Measurements from ENCODE around the gene SLC25A26. TPM values are rescaled to one million over a fixed set of nuclear protein-coding genes. Genes with fewer than 3 reads are reported as not detected.

The SLC25A26 gene
- total RNA-seq, 1 donor from 2014 or later: 19.2 TPM

DNA sequence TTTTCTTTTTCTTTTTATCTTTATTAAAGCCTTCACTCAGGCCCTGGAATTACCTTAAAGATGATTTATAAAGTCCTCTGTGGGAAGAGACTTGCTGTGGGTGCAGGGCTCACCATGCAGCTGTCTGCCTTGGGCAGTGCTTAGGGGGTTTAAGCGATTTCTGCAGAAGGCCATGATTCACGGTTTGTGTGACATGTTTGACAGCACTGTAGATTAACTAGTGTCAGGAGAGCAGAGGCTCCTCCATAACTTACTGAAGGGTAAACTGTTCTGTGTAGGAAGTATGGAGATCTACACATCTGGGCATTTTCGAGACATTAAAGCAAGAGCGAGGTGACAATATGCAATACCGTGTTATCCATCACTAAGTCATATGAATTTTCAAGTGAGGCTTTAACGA lies 142.3 kb downstream of the SLC25A26 start:
- Mint-ChIP-seq H3K9me3 (no peaks in the 10 kb centered on the region), H3K4me3 (no peak overlapping the region), H3K4me1 (peaks cover 14% of the 10 kb centered on the region), H3K27ac (no peak overlapping the region), H3K36me3 (no peaks in the 10 kb centered on the region), H3K27me3 (ENCODE audit: low read depth) (peaks cover 68% of the 10 kb centered on the region)
- TF ChIP-seq, protein P1, sequence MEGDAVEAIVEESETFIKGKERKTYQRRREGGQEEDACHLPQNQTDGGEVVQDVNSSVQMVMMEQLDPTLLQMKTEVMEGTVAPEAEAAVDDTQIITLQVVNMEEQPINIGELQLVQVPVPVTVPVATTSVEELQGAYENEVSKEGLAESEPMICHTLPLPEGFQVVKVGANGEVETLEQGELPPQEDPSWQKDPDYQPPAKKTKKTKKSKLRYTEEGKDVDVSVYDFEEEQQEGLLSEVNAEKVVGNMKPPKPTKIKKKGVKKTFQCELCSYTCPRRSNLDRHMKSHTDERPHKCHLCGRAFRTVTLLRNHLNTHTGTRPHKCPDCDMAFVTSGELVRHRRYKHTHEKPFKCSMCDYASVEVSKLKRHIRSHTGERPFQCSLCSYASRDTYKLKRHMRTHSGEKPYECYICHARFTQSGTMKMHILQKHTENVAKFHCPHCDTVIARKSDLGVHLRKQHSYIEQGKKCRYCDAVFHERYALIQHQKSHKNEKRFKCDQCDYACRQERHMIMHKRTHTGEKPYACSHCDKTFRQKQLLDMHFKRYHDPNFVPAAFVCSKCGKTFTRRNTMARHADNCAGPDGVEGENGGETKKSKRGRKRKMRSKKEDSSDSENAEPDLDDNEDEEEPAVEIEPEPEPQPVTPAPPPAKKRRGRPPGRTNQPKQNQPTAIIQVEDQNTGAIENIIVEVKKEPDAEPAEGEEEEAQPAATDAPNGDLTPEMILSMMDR (IDR thresholded peaks at IDR 0.05; ENCODE audit: unreplicated experiment): no peak
- DNase-seq (ENCODE audit: low spot score in 2 of 2, unreplicated experiment in 2 of 2): no peak

DNA sequence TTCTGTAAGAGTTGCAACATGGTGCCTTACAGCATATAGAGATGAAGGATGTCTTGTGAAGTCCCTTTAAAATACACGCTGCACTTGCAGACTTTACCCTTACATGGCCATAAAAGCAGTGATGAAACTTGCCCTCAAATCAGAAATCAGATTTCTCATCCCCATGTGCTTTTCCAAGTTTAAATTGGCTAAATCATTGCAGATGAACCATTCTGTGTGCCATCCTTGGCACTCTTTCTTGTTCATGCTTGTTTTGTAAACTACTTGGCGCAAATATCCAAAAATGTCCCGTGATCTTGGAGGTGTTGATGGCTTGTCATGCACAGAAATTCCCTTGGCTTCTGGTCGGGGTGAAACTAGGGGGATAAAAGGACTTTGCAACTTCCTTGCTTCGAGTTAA lies 144.3 kb downstream of the SLC25A26 start:
- no peaks in the 10 kb centered on the region for H3K9me3 Mint-ChIP-seq
- H3K4me3 Mint-ChIP-seq: no peak overlapping the region
- no peak for DNase-seq (ENCODE audit: low spot score in 2 of 2, unreplicated experiment in 2 of 2)
- H3K36me3 Mint-ChIP-seq: no peaks in the 10 kb centered on the region
- H3K27ac Mint-ChIP-seq: no peak overlapping the region
- TF ChIP-seq, protein P1 (IDR thresholded peaks at IDR 0.05; ENCODE audit: unreplicated experiment): no peak
- H3K27me3 Mint-ChIP-seq (ENCODE audit: low read depth): peaks cover 53% of the 10 kb centered on the region
- H3K4me1 Mint-ChIP-seq: peaks cover 14% of the 10 kb centered on the region

DNA sequence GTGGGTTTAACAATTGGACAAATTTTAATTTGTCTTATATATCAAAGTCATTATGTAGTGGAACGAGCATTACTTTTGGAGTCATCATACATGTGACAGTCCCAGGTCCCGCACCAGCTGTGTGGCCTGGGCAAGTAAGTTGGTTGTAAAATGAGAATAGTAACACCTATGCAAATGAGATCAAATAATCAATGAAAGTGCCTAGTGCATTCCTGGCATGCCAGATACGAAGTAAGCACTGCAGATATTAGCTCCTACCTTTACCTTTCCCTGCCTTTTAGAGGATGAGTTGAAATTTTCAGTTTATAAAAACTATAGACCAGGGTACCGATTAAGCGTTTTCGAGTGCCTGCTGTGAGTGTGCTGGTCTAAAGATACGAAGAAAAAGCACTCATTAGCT lies 145.9 kb downstream of the SLC25A26 start:
- no peak overlapping the region for H3K4me3 Mint-ChIP-seq
- H3K27me3 Mint-ChIP-seq (ENCODE audit: low read depth): peaks cover 40% of the 10 kb centered on the region
- H3K9me3 Mint-ChIP-seq: no peaks in the 10 kb centered on the region
- DNase-seq (ENCODE audit: low spot score in 2 of 2, unreplicated experiment in 2 of 2): no peak
- H3K4me1 Mint-ChIP-seq: peaks cover 14% of the 10 kb centered on the region
- H3K27ac Mint-ChIP-seq: no peak overlapping the region
- peaks cover 8% of the 10 kb centered on the region for H3K36me3 Mint-ChIP-seq
- TF ChIP-seq, protein P1 (IDR thresholded peaks at IDR 0.05; ENCODE audit: unreplicated experiment): no peak

DNA sequence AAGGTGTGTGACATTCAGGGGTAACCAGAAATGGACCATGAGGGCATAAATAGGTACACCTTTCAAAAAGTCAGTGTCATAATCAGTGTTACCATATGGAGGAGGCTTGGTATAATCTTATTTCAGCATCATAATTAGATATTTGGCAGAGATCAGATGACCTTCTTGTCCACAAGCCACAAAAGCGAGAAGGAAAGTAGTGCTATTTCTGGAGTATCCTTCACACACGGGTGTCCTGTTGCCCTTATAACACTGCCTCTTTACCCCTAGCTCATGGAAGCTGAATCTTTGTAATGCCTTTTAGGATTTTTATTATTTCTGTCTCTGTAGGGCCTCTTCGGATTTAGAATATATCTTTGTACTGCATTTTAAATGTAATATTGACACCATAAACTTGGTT lies 147.2 kb downstream of the SLC25A26 start:
- Mint-ChIP-seq H3K27me3 (ENCODE audit: low read depth) (peaks cover 40% of the 10 kb centered on the region), H3K36me3 (peaks cover 8% of the 10 kb centered on the region), H3K9me3 (no peaks in the 10 kb centered on the region), H3K4me1 (peaks cover 6% of the 10 kb centered on the region), H3K27ac (no peak overlapping the region), H3K4me3 (no peak overlapping the region)
- TF ChIP-seq, protein P1 (IDR thresholded peaks at IDR 0.05; ENCODE audit: unreplicated experiment): no peak
- DNase-seq (ENCODE audit: low spot score in 2 of 2, unreplicated experiment in 2 of 2): no peak

DNA sequence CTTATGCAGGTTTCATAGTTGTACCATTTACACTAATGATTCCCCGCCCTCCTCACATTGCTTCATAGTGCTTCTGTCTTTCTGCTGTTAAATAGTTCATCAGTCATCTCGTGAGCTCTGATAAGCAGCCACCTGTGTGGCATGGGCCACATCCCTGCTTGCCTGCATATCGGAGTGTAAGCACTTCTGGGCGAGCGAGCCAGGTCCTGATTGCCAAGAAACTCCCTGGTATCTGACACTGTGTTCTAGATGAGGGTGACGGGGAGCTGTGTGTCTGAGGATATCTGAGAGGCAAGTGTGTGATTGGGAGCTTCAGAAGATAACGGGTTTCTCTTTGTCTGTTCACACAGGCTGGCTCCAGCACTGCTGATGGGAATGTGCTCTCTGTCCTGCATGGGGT lies 149.4 kb downstream of the SLC25A26 start:
- Mint-ChIP-seq H3K4me3 (no peak overlapping the region), H3K27ac (no peak overlapping the region), H3K4me1 (no peaks in the 10 kb centered on the region), H3K9me3 (no peaks in the 10 kb centered on the region), H3K27me3 (ENCODE audit: low read depth) (peaks cover 23% of the 10 kb centered on the region), H3K36me3 (peaks cover 8% of the 10 kb centered on the region)
- TF ChIP-seq, protein P1 (IDR thresholded peaks at IDR 0.05; ENCODE audit: unreplicated experiment): no peak
- DNase-seq (ENCODE audit: low spot score in 2 of 2, unreplicated experiment in 2 of 2): no peak

DNA sequence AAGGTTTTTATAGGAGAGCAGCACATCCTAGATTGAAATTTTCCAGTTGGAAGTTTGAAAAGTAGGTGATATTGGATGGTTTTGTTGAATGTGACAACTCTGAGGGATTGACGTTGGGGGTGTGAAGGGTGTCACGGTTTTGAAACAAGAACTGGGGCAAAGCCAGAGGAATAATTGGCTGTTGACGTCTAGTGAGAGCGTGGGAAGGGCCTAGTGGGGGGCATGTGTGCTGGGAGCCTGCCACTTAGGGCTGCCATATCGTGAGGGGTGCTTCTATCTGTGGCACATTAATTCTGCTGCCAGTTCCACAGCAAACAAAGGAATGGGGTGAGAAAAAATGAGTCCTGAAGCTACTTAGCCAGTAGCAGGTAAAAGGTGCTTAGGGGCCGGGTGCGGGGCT lies 150.6 kb downstream of the SLC25A26 start:
- Mint-ChIP-seq H3K4me3 (no peak overlapping the region), H3K27ac (no peak overlapping the region)

More for the DNA sequence above, 150.6 kb downstream of the SLC25A26 start:
- Mint-ChIP-seq H3K36me3 (peaks cover 12% of the 10 kb centered on the region), H3K4me1 (no peaks in the 10 kb centered on the region), H3K9me3 (no peaks in the 10 kb centered on the region), H3K27me3 (ENCODE audit: low read depth) (peaks cover 14% of the 10 kb centered on the region)
- DNase-seq (ENCODE audit: low spot score in 2 of 2, unreplicated experiment in 2 of 2): no peak
- TF ChIP-seq, protein P1 (IDR thresholded peaks at IDR 0.05; ENCODE audit: unreplicated experiment): no peak
